SK-N-SH (cell line): ENCODE results near the gene TFG. TPM values are rescaled to one million over a fixed set of nuclear protein-coding genes. Genes with fewer than 3 reads are reported as not detected.

Experiments used
- CTCF ChIA-PET: fragments of 300-600, 350-600 bp; formaldehyde crosslinking; extraction: SDS; loops from one replicate; lab custom pipeline; 2021; lab: Yijun Ruan, JAX
- POLR2A ChIA-PET: fragments of 350-600 bp; sonication (Branson Sonifier 250); formaldehyde crosslinking; extraction: SDS; loops from one replicate; lab custom pipeline; 2020; ENCODE audit warnings: antibody characterized with exemption, inconsistent platforms; lab: Yijun Ruan, JAX
- DNase-seq: peaks from one replicate; pipeline ENCODE4 v3.0.0; 2012
- H2AFZ ChIP-seq: fragments of 200-600 bp; sonication (generic); 2 replicates; pipeline ENCODE4 v1.8.1; 2016; ENCODE audit warnings: antibody characterized with exemption, mild to moderate bottlenecking, low read depth
- H3F3A ChIP-seq: fragments of 200-600 bp; sonication (generic); replicated peaks from 2 replicates; pipeline ENCODE3; 2016; ENCODE audit warnings: antibody characterized with exemption, mild to moderate bottlenecking; ENCODE audit not compliant: insufficient read depth
- H3K27ac ChIP-seq, 2 experiments: fragments of 200-500 bp in 1 of 2; fragments of 200-600 bp in 1 of 2; sonication (Bioruptor generic) in 1 of 2; sonication (generic), shearing (Covaris generic) in 1 of 2; 2 replicates each; pipeline versions ENCODE4 v1.5.1 to v1.6.1; 2014 to 2016; ENCODE audit warnings: low read depth in 2 of 2, inconsistent platforms in 1 of 2, low read length in 1 of 2, mild to moderate bottlenecking in 1 of 2, mixed read lengths in 1 of 2
- H3K27me3 ChIP-seq: fragments of 200-600 bp; sonication (generic), shearing (Covaris generic); 2 replicates; pipeline ENCODE4 v1.6.1; 2016; ENCODE audit warnings: mixed run types; ENCODE audit not compliant: insufficient read depth
- H3K36me3 ChIP-seq, 2 experiments: fragments of 200-500 bp in 1 of 2; fragments of 200-600 bp in 1 of 2; sonication (Bioruptor generic) in 1 of 2; sonication (generic) in 1 of 2; replicated peaks in 1 of 2; 2 replicates each; pipeline versions ENCODE3 to v1.5.1; 2014 to 2016; ENCODE audit warnings: low read length in 1 of 2, mild to moderate bottlenecking in 1 of 2; ENCODE audit not compliant: insufficient read depth in 2 of 2, control insufficient read depth in 1 of 2
- H3K4me1 ChIP-seq, 2 experiments: fragments of 200-500 bp in 1 of 2; fragments of 200-600 bp in 1 of 2; sonication (Bioruptor generic) in 1 of 2; sonication (generic), shearing (Covaris generic) in 1 of 2; 2 replicates each; pipeline versions ENCODE4 v1.5.1 to v1.6.1; 2014 to 2016; ENCODE audit warnings: low read depth in 1 of 2, low read length in 1 of 2, mixed run types in 1 of 2; ENCODE audit not compliant: insufficient read depth in 2 of 2, control insufficient read depth in 1 of 2
- H3K4me2 ChIP-seq: fragments of 200-600 bp; sonication (generic), shearing (Covaris generic); 2 replicates; pipeline ENCODE4 v1.6.1; 2017; ENCODE audit warnings: mixed run types
- H3K4me3 ChIP-seq, 2 experiments: fragments of 200-500 bp in 1 of 2; fragments of 200-600 bp in 1 of 2; sonication (Bioruptor generic) in 1 of 2; sonication (generic), shearing (Covaris generic) in 1 of 2; 2 replicates each; pipeline versions ENCODE4 v1.5.1 to v1.8.1; 2014 to 2016; ENCODE audit warnings: low read depth in 2 of 2, inconsistent platforms in 1 of 2, low read length in 1 of 2, mild to moderate bottlenecking in 1 of 2, mixed read lengths in 1 of 2, moderate library complexity in 1 of 2
- H3K79me2 ChIP-seq: fragments of 200-600 bp; sonication (generic); 2 replicates; pipeline ENCODE4 v1.8.1; 2017; ENCODE audit warnings: mild to moderate bottlenecking; ENCODE audit not compliant: insufficient read depth
- H3K9ac ChIP-seq: fragments of 200-600 bp; sonication (generic); 2 replicates; pipeline ENCODE4 v1.6.1; 2017; ENCODE audit warnings: mixed run types
- H3K9me2 ChIP-seq: fragments of 200-600 bp; sonication (generic); 2 replicates; pipeline ENCODE4 v1.6.1; 2017; ENCODE audit warnings: mixed run types
- H3K9me3 ChIP-seq: fragments of 200-600 bp; sonication (generic); 2 replicates; pipeline ENCODE4 v1.6.1; 2017; ENCODE audit warnings: mixed run types, mild to moderate bottlenecking, moderate library complexity
- H4K20me1 ChIP-seq: fragments of 200-600 bp; sonication (generic); 2 replicates; pipeline ENCODE4 v1.6.1; 2017; ENCODE audit warnings: mild to moderate bottlenecking, mixed run types; ENCODE audit not compliant: insufficient read depth
- CHD2 ChIP-seq: fragments of 150-350 bp; IDR thresholded peaks from 2 replicates; pipeline ENCODE4 v1.6.1; 2018; ENCODE audit warnings: low read length; ENCODE audit not compliant: partially characterized antibody
- ELF1 ChIP-seq: IDR thresholded peaks from 2 replicates; pipeline ENCODE4 v1.4.0; 2012
- EZH2phosphoT487 ChIP-seq: fragments of 200-600 bp; sonication (generic); IDR thresholded peaks from 2 replicates; pipeline ENCODE4 v1.6.1; 2017; ENCODE audit warnings: low read depth, mixed run types, mild to moderate bottlenecking, antibody characterized with exemption, moderate library complexity, borderline replicate concordance
- FOXJ3 ChIP-seq: sonication (generic); formaldehyde crosslinking; IDR thresholded peaks from 2 replicates; pipeline ENCODE4 v1.5.1; 2020; ENCODE audit warnings: mild to moderate bottlenecking, missing genetic modification reagents
- GABPA ChIP-seq: IDR thresholded peaks from 2 replicates; pipeline ENCODE4 v1.4.0; 2012; ENCODE audit warnings: low read depth, mild to moderate bottlenecking
- GATA2 ChIP-seq: sonication (generic); formaldehyde crosslinking; IDR thresholded peaks from 2 replicates; pipeline ENCODE4 v1.5.0; 2020; ENCODE audit warnings: mild to moderate bottlenecking, missing genetic modification reagents
- JUND ChIP-seq: IDR thresholded peaks from 2 replicates; pipeline ENCODE4 v1.4.0; 2012
- MEF2A ChIP-seq: IDR thresholded peaks from 2 replicates; pipeline ENCODE4 v1.4.0; 2012; ENCODE audit warnings: low read depth, borderline replicate concordance
- MXI1 ChIP-seq: IDR thresholded peaks from 2 replicates; pipeline ENCODE4 v1.6.1; 2012; ENCODE audit warnings: mild to moderate bottlenecking, low read depth, low read length, improper control_type of control experiment
- NRF1 ChIP-seq: IDR thresholded peaks from 2 replicates; pipeline ENCODE4 v1.6.1; 2012; ENCODE audit warnings: low read depth, mild to moderate bottlenecking, low read length
- RCOR1 ChIP-seq: fragments of 150-350 bp; IDR thresholded peaks from 2 replicates; pipeline ENCODE4 v1.6.1; 2017; ENCODE audit warnings: antibody characterized with exemption, low read length
- RFX5 ChIP-seq: IDR thresholded peaks from 2 replicates; pipeline ENCODE4 v1.6.1; 2012; ENCODE audit warnings: mild to moderate bottlenecking, improper control_type of control experiment, low read length
- TCF12 ChIP-seq: IDR thresholded peaks from 2 replicates; pipeline ENCODE4 v1.4.0; 2012
- TEAD4 ChIP-seq: IDR thresholded peaks from 2 replicates; pipeline ENCODE4 v1.4.0; 2012; ENCODE audit warnings: mild to moderate bottlenecking, borderline replicate concordance; ENCODE audit not compliant: insufficient read depth
- YY1 ChIP-seq: IDR thresholded peaks from 2 replicates; pipeline ENCODE4 v1.4.0; 2012; ENCODE audit warnings: low read depth, mild to moderate bottlenecking
- WGBS: methylation state at CpG from one replicate; pipeline ENCODE4 v1.1.6; 2017; ENCODE audit warnings: low lambda C conversion rate; 5-methylcytosine and 5-hydroxymethylcytosine counted together
- polyA plus RNA-seq, 3 experiments: library from polyadenylated mRNA; depleted of rRNA; stranded (reverse); fragments of >200 nt; gene quantifications; 2 replicates each; pipeline ENCODE4 v1.2.3, GENCODE V29; 2012
- TF ChIP-seq, protein P1 (sequence below): IDR thresholded peaks from 2 replicates; pipeline ENCODE4; 2012
- TF ChIP-seq, protein P2 (sequence below): fragments of 150-350 bp; IDR thresholded peaks from 2 replicates; pipeline ENCODE4 v1.6.1; 2017; ENCODE audit warnings: antibody characterized with exemption, low read length, low read depth, borderline replicate concordance
- TF ChIP-seq, protein P3 (sequence below): IDR thresholded peaks from 2 replicates; pipeline ENCODE4 v1.4.0; 2012; ENCODE audit warnings: low read depth, borderline replicate concordance
- TF ChIP-seq, protein P4 (sequence below): IDR thresholded peaks from 2 replicates; pipeline ENCODE4 v1.4.0; 2012; ENCODE audit warnings: low read depth, borderline replicate concordance

Gene TFG
- polyA plus RNA-seq, 1 of the 3 experiments (the other 2 are of a cell fraction), result 83.1 TPM

DNA sequence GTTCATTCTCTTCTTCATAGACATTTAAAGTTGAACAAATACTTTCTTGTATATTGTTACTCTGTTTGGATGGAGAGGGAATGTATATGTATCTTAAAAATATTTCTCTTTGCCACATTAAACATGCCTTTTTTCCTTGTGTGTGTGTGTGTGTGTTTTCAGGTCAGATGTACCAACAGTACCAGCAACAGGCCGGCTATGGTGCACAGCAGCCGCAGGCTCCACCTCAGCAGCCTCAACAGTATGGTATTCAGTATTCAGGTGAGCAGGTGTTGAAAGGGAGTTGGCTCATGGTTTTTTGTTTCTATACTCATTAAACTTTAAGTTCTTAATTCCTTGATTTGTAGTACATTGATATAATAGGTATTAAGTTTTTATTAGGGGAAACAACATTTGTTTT lies 35.4 kb downstream of the TFG start:
- H3K4me1 ChIP-seq, result no peaks in the 10 kb centered on the region; a peak in 1 of 4 replicates
- H3K4me2 ChIP-seq, result no peak overlapping the region
- no peak for DNase-seq
- no peak overlapping the region for H3K4me3 ChIP-seq
- no peaks in the 10 kb centered on the region for H3K9me2 ChIP-seq
- no peak overlapping the region for H2AFZ ChIP-seq
- 100% methylated on average over 2 of the region's 2 CpGs for WGBS
- POLR2A ChIA-PET, result no interaction called here
- no peak overlapping the region for H3K27ac ChIP-seq
- no peak overlapping the region for H3K9ac ChIP-seq
- peaks cover 16% of the 10 kb centered on the region for H3F3A ChIP-seq
- peaks cover 94 to 95% of the 10 kb centered on the region in 2 experiments for H3K36me3 ChIP-seq
- TF ChIP-seq NRF1 (no peak), MXI1 (no peak)
- TF ChIP-seq, protein P1, sequence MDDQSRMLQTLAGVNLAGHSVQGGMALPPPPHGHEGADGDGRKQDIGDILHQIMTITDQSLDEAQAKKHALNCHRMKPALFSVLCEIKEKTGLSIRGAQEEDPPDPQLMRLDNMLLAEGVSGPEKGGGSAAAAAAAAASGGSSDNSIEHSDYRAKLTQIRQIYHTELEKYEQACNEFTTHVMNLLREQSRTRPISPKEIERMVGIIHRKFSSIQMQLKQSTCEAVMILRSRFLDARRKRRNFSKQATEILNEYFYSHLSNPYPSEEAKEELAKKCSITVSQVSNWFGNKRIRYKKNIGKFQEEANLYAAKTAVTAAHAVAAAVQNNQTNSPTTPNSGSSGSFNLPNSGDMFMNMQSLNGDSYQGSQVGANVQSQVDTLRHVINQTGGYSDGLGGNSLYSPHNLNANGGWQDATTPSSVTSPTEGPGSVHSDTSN, result no peak
- TF ChIP-seq, protein P2, sequence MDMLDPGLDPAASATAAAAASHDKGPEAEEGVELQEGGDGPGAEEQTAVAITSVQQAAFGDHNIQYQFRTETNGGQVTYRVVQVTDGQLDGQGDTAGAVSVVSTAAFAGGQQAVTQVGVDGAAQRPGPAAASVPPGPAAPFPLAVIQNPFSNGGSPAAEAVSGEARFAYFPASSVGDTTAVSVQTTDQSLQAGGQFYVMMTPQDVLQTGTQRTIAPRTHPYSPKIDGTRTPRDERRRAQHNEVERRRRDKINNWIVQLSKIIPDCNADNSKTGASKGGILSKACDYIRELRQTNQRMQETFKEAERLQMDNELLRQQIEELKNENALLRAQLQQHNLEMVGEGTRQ, result no peak
- no peaks in the 10 kb centered on the region for H3K27me3 ChIP-seq
- CTCF ChIA-PET, result interaction anchor here (2.0 kb wide), 1 partner anchor 451 kb away, joined by 6 read pairs; no protein-coding TSS in a partner anchor
- no peaks in the 10 kb centered on the region for H3K9me3 ChIP-seq
- peaks cover 13% of the 10 kb centered on the region for H3K79me2 ChIP-seq
- H4K20me1 ChIP-seq, result no peaks in the 10 kb centered on the region

DNA sequence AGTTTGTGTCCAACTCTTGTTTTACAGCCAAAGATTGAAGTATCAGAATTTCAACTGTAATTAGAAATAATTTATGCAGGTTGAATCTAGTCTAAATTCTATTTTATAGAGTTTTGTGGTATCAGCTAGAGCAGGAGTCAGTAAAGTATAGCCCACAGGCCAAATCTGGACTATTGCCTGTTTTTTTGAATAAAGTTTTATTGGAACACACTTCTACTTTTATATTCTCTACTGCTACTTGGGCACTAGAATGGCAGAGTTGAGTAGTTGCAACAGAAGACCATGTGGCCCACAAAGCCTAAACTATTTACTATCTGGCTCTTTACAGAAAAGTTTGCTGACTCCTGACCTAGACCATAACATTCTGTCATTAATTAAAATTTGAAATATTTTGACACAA lies 36.3 kb downstream of the TFG start:
- Histone ChIP-seq H3K27me3 (no peaks in the 10 kb centered on the region), H3K9me3 (no peaks in the 10 kb centered on the region), H3K79me2 (0 out of 2 replicates have a peak, but pooled peaks cover 6% of the 10 kb centered on the region), H3K4me1 (no peaks in the 10 kb centered on the region; a peak in 1 of 4 replicates), H3K9me2 (no peaks in the 10 kb centered on the region), H4K20me1 (no peaks in the 10 kb centered on the region), H3K4me3 (no peak overlapping the region), H3K9ac (no peak overlapping the region), H3K27ac (no peak overlapping the region), H2AFZ (no peak overlapping the region), H3F3A (peaks cover 19% of the 10 kb centered on the region), H3K4me2 (no peak overlapping the region), H3K36me3 (peaks cover 94 to 95% of the 10 kb centered on the region in 2 experiments)
- TF ChIP-seq YY1, result no peak
- no peak for TF ChIP-seq RFX5
- no peak for TF ChIP-seq EZH2phosphoT487
- TF ChIP-seq GATA2, result no peak
- no peak for TF ChIP-seq RCOR1
- TF ChIP-seq CHD2, result no peak
- no peak for TF ChIP-seq GABPA
- TF ChIP-seq, protein P3, sequence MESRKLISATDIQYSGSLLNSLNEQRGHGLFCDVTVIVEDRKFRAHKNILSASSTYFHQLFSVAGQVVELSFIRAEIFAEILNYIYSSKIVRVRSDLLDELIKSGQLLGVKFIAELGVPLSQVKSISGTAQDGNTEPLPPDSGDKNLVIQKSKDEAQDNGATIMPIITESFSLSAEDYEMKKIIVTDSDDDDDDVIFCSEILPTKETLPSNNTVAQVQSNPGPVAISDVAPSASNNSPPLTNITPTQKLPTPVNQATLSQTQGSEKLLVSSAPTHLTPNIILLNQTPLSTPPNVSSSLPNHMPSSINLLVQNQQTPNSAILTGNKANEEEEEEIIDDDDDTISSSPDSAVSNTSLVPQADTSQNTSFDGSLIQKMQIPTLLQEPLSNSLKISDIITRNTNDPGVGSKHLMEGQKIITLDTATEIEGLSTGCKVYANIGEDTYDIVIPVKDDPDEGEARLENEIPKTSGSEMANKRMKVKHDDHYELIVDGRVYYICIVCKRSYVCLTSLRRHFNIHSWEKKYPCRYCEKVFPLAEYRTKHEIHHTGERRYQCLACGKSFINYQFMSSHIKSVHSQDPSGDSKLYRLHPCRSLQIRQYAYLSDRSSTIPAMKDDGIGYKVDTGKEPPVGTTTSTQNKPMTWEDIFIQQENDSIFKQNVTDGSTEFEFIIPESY, result no peak
- TF ChIP-seq, protein P4, sequence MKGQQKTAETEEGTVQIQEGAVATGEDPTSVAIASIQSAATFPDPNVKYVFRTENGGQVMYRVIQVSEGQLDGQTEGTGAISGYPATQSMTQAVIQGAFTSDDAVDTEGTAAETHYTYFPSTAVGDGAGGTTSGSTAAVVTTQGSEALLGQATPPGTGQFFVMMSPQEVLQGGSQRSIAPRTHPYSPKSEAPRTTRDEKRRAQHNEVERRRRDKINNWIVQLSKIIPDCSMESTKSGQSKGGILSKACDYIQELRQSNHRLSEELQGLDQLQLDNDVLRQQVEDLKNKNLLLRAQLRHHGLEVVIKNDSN, result no peak
- no peak for TF ChIP-seq TCF12
- no peak for TF ChIP-seq FOXJ3
- TF ChIP-seq TEAD4, result no peak
- no peak for TF ChIP-seq ELF1
- no peak for TF ChIP-seq JUND
- TF ChIP-seq MEF2A, result no peak
- no peak for TF ChIP-seq MXI1
- DNase-seq, result no peak
- CTCF ChIA-PET, result interaction anchor here (0.9 to 1.8 kb wide), 3 partner anchors 8 to 450 kb away, joined by 3 to 6 read pairs (median 3); no protein-coding TSS in a partner anchor
- POLR2A ChIA-PET, result no interaction called here
